ENCODE results near the gene CDH13.

Gene CDH13

DNA sequence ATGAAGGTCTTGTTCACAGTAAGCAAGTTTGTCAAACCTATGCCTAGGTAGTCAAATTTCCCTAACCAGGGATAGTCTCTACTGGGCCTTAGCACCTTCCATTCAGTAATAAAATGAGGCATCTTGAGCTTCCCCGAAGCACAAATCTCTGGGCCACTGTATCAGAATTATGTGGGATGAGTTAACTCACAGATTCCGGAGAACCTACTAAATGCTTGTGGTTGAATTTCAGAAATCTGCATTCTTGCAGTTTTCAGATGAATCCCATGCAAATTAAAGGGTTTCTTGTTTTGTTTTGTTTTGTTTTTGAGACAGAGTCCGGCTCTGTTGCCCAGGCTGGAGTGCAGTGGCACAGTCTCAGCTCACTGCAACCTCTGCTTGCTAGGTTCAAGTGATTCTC is 702.2 kb downstream of the CDH13 start:
- H3K27ac ChIP-seq (ENCODE audit: extremely low read depth, low read depth, low read length), result no peak overlapping the region
- POLR2A ChIA-PET, result no interaction called here
- CTCF ChIA-PET, result interaction anchor here (0.9 kb wide), 1 partner anchor 27 kb away, joined by 3 read pairs; no protein-coding TSS in a partner anchor

DNA sequence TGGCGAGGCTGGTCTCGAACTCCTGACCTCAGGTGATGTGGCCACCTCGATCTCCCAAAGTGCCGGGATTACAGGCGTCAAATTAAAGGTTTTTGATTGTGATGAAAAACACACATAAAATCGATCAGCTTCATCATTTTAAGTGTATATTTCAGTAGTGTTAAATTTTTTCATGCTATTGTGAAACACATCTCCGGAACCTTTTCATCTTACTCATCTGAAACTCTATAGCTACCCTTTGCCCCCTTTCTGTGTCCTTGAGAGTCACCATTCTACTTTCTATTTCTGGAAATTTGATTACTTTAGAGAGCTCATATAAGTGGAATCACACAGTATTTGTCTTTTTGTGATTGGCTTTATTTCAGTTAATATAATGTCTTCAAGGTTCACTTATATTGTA is 702.7 kb downstream of the CDH13 start:
- no peaks in the 10 kb centered on the region for H3K9me3 ChIP-seq (ENCODE audit: control insufficient read depth, insufficient read depth, low read depth, low read length)
- H3K36me3 ChIP-seq (ENCODE audit: control insufficient read depth in 2 of 2, insufficient read depth in 1 of 2, low read length in 2 of 2), result no peaks in the 10 kb centered on the region
- no peaks in the 10 kb centered on the region; the same call in 1 of the 2 replicates for H3K4me1 ChIP-seq (ENCODE audit: control insufficient read depth, insufficient read depth, low read length)
- ChIA-PET POLR2A (no interaction called here), CTCF (interaction anchor here (0.9 kb wide), 1 partner anchor 27 kb away, joined by 3 read pairs; no protein-coding TSS in a partner anchor)
- TF ChIP-seq WT1 (tag by site-specific recombination; IDR thresholded peaks at IDR 0.05) (no peak), ZNF501 (tag by site-specific recombination; IDR thresholded peaks at IDR 0.05) (no peak), ZNF776 (tag by site-specific recombination; IDR thresholded peaks at IDR 0.05; ENCODE audit: borderline replicate concordance) (no peak), ZBTB1 (tag by site-specific recombination; IDR thresholded peaks at IDR 0.05) (no peak), ZNF404 (tag by site-specific recombination; IDR thresholded peaks at IDR 0.05) (no peak), SP2 (tag by site-specific recombination; IDR thresholded peaks at IDR 0.05) (no peak), ZNF623 (tag by site-specific recombination; IDR thresholded peaks at IDR 0.05) (no peak), GLI4 (tag by site-specific recombination; IDR thresholded peaks at IDR 0.05) (no peak), ZNF37A (tag by site-specific recombination; IDR thresholded peaks at IDR 0.05) (no peak), ZNF114 (tag by site-specific recombination; IDR thresholded peaks at IDR 0.05) (no peak), ZBTB20 (tag by site-specific recombination; IDR thresholded peaks at IDR 0.05) (no peak), ZNF221 (tag by site-specific recombination; IDR thresholded peaks at IDR 0.05; ENCODE audit: borderline replicate concordance) (no peak)
- TF ChIP-seq, protein P1, sequence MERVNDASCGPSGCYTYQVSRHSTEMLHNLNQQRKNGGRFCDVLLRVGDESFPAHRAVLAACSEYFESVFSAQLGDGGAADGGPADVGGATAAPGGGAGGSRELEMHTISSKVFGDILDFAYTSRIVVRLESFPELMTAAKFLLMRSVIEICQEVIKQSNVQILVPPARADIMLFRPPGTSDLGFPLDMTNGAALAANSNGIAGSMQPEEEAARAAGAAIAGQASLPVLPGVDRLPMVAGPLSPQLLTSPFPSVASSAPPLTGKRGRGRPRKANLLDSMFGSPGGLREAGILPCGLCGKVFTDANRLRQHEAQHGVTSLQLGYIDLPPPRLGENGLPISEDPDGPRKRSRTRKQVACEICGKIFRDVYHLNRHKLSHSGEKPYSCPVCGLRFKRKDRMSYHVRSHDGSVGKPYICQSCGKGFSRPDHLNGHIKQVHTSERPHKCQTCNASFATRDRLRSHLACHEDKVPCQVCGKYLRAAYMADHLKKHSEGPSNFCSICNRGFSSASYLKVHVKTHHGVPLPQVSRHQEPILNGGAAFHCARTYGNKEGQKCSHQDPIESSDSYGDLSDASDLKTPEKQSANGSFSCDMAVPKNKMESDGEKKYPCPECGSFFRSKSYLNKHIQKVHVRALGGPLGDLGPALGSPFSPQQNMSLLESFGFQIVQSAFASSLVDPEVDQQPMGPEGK (tag by site-specific recombination; IDR thresholded peaks at IDR 0.05), result no peak
- TF ChIP-seq, protein P2, sequence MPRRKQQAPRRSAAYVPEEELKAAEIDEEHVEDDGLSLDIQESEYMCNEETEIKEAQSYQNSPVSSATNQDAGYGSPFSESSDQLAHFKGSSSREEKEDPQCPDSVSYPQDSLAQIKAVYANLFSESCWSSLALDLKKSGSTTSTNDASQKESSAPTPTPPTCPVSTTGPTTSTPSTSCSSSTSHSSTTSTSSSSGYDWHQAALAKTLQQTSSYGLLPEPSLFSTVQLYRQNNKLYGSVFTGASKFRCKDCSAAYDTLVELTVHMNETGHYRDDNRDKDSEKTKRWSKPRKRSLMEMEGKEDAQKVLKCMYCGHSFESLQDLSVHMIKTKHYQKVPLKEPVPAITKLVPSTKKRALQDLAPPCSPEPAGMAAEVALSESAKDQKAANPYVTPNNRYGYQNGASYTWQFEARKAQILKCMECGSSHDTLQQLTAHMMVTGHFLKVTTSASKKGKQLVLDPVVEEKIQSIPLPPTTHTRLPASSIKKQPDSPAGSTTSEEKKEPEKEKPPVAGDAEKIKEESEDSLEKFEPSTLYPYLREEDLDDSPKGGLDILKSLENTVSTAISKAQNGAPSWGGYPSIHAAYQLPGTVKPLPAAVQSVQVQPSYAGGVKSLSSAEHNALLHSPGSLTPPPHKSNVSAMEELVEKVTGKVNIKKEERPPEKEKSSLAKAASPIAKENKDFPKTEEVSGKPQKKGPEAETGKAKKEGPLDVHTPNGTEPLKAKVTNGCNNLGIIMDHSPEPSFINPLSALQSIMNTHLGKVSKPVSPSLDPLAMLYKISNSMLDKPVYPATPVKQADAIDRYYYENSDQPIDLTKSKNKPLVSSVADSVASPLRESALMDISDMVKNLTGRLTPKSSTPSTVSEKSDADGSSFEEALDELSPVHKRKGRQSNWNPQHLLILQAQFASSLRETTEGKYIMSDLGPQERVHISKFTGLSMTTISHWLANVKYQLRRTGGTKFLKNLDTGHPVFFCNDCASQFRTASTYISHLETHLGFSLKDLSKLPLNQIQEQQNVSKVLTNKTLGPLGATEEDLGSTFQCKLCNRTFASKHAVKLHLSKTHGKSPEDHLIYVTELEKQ (tag by site-specific recombination; IDR thresholded peaks at IDR 0.05; ENCODE audit: borderline replicate concordance), result no peak
- no peak overlapping the region for H3K27ac ChIP-seq (ENCODE audit: extremely low read depth, low read depth, low read length)
- no peak overlapping the region for H3K4me3 ChIP-seq (ENCODE audit: low read depth, low read length)

More for the DNA sequence above, 702.2 kb downstream of the CDH13 start:
- H3K36me3 ChIP-seq (ENCODE audit: control insufficient read depth in 2 of 2, insufficient read depth in 1 of 2, low read length in 2 of 2), result no peaks in the 10 kb centered on the region
- H3K9me3 ChIP-seq (ENCODE audit: control insufficient read depth, insufficient read depth, low read depth, low read length), result no peaks in the 10 kb centered on the region
- H3K4me3 ChIP-seq (ENCODE audit: low read depth, low read length), result no peak overlapping the region
- H3K4me1 ChIP-seq (ENCODE audit: control insufficient read depth, insufficient read depth, low read length), result no peaks in the 10 kb centered on the region; the same call in 1 of the 2 replicates
- TF ChIP-seq ZNF514 (tag by site-specific recombination; IDR thresholded peaks at IDR 0.05) (no peak), ZNF561 (tag by site-specific recombination; IDR thresholded peaks at IDR 0.05; ENCODE audit: borderline replicate concordance) (no peak), MYNN (tag by site-specific recombination; IDR thresholded peaks at IDR 0.05; ENCODE audit: borderline replicate concordance) (no peak), KLF9 (tag by site-specific recombination; IDR thresholded peaks at IDR 0.05; ENCODE audit: low read depth) (no peak), ZNF621 (tag by site-specific recombination; IDR thresholded peaks at IDR 0.05) (no peak)
- TF ChIP-seq, protein P3, sequence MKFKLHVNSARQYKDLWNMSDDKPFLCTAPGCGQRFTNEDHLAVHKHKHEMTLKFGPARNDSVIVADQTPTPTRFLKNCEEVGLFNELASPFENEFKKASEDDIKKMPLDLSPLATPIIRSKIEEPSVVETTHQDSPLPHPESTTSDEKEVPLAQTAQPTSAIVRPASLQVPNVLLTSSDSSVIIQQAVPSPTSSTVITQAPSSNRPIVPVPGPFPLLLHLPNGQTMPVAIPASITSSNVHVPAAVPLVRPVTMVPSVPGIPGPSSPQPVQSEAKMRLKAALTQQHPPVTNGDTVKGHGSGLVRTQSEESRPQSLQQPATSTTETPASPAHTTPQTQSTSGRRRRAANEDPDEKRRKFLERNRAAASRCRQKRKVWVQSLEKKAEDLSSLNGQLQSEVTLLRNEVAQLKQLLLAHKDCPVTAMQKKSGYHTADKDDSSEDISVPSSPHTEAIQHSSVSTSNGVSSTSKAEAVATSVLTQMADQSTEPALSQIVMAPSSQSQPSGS (tag by site-specific recombination; IDR thresholded peaks at IDR 0.05; ENCODE audit: low read depth), result no peak
- TF ChIP-seq, protein P4, sequence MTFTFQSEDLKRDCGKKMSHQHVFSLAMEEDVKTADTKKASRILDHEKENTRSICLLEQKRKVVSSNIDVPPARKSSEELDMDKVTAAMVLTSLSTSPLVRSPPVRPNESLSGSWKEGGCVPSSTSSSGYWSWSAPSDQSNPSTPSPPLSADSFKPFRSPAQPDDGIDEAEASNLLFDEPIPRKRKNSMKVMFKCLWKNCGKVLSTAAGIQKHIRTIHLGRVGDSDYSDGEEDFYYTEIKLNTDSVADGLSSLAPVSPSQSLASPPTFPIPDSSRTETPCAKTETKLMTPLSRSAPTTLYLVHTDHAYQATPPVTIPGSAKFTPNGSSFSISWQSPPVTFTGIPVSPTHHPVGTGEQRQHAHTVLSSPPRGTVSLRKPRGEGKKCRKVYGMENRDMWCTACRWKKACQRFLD (tag by site-specific recombination; IDR thresholded peaks at IDR 0.05), result no peak

All from HEK293 (cell line).